GM18517 (cell line): Measurements from ENCODE around the gene GHRHR.

Experiments
- ATAC-seq: cut with Tn5 transposase; IDR thresholded peaks from one replicate; pipeline ENCODE4 v1.9.1; 2021; ENCODE audit warnings: mild to moderate bottlenecking, moderate library complexity; ENCODE audit not compliant: unreplicated experiment

The GHRHR gene

GRCh38 chr7:30965883-30966282, 2.1 kb downstream of the GHRHR start:
- ATAC-seq, result no peak

- ATAC-seq, result no peak
Observed at GRCh38 chr7:30968294-30968693, 4.5 kb downstream of the GHRHR start.

GRCh38 chr7:30968747-30969603, 5.2 kb downstream of the GHRHR start:
- no peak for ATAC-seq

- no peak for ATAC-seq
Observed at GRCh38 chr7:30969604-30969970, 5.8 kb downstream of the GHRHR start.

GRCh38 chr7:30970074-30970473, 6.3 kb downstream of the GHRHR start:
- no peak for ATAC-seq

GRCh38 chr7:30970594-30971094, 6.9 kb downstream of the GHRHR start:
- ATAC-seq, result no peak

GRCh38 chr7:30971440-30971839, 7.7 kb downstream of the GHRHR start:
- ATAC-seq, result no peak

- ATAC-seq, result no peak
Observed at GRCh38 chr7:30971840-30972563, 8.2 kb downstream of the GHRHR start.

- ATAC-seq, result no peak
Observed at GRCh38 chr7:30973292-30973691, 9.5 kb downstream of the GHRHR start.

- ATAC-seq, result no peak
Observed at GRCh38 chr7:30973791-30974604, 10.2 kb downstream of the GHRHR start.

- ATAC-seq, result peak; percentile 93
Observed at GRCh38 chr7:30974605-30975255, 11.0 kb downstream of the GHRHR start.

GRCh38 chr7:30975256-30975899, 11.6 kb downstream of the GHRHR start:
- no peak for ATAC-seq

GRCh38 chr7:30976381-30976780, 12.6 kb downstream of the GHRHR start:
- no peak for ATAC-seq

- ATAC-seq, result no peak
Observed at GRCh38 chr7:30977222-30977621, 13.5 kb downstream of the GHRHR start.

- ATAC-seq, result no peak
Observed at GRCh38 chr7:30977896-30978564, 14.3 kb downstream of the GHRHR start.

GRCh38 chr7:30979027-30979426, 15.3 kb downstream of the GHRHR start:
- no peak for ATAC-seq

- no peak for ATAC-seq
Observed at GRCh38 chr7:30980194-30980593, 16.4 kb downstream of the GHRHR start.

- ATAC-seq, result no peak
Observed at GRCh38 chr7:30980751-30981150, 17.0 kb downstream of the GHRHR start.

- ATAC-seq, result peak; percentile 80
Observed at GRCh38 chr7:30983042-30983913, 19.5 kb downstream of the GHRHR start.
